ENCODE data around the gene TEDDM1. TPM values are rescaled to one million over a fixed set of nuclear protein-coding genes. Genes with fewer than 3 reads are reported as not detected.

The TEDDM1 gene
- total RNA-seq, 4 donors from 2014 or later, result not detected

DNA sequence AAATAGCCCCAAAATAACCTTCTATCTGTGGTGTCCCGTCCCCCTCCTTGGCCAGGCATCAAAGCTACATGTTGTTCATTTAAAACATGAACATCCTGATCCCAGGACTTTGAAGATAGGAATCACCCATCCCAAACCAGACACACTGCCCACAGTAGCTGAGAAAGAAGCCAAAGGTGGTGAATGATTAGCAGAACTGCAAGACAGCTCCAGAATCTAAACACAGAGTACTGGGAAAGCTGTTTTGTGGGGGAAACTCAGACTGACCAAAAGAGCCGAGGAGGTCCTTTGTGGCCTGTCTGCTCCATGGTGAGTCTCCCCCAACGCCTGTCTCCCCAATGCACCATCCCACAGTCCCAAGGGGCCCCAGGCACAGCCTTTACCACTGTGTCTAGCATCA, 7.3 kb upstream of the TEDDM1 start:
- no peak overlapping the region for H3K4me3 ChIP-seq
- intact Hi-C loops (cut with DNase I; ENCODE audit: low total_unique reads), result no loop called here
- TF ChIP-seq, protein P1, sequence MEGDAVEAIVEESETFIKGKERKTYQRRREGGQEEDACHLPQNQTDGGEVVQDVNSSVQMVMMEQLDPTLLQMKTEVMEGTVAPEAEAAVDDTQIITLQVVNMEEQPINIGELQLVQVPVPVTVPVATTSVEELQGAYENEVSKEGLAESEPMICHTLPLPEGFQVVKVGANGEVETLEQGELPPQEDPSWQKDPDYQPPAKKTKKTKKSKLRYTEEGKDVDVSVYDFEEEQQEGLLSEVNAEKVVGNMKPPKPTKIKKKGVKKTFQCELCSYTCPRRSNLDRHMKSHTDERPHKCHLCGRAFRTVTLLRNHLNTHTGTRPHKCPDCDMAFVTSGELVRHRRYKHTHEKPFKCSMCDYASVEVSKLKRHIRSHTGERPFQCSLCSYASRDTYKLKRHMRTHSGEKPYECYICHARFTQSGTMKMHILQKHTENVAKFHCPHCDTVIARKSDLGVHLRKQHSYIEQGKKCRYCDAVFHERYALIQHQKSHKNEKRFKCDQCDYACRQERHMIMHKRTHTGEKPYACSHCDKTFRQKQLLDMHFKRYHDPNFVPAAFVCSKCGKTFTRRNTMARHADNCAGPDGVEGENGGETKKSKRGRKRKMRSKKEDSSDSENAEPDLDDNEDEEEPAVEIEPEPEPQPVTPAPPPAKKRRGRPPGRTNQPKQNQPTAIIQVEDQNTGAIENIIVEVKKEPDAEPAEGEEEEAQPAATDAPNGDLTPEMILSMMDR (IDR thresholded peaks at IDR 0.05), result no peak
- no peak for TF ChIP-seq POLR2A (IDR thresholded peaks at IDR 0.05)

DNA sequence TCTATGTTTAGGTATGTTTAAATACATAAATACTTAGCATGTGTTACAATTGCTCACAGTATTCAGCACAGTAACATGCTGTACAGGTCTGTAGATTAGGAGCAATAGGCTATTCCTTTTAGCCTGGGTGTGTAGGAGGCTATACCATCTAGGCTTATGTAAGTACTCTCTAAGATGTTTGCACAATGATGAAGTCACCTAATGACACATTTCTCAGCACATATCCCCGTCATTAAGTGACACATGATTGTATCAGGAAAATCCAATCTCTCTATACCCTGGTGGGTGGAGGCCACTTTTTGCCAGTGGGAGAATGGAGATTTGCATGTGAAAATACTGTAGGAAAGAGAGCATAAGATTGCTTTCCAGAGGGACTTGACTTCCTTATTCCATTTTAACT, 5.5 kb upstream of the TEDDM1 start:
- Histone ChIP-seq H3K9me3 (no peaks in the 10 kb centered on the region), H3K27ac (no peak overlapping the region), H3K36me3 (no peaks in the 10 kb centered on the region), H3K4me3 (no peak overlapping the region), H3K4me1 (no peaks in the 10 kb centered on the region), H3K27me3 (peaks cover 0 to 2% of the 10 kb centered on the region in 2 donors)
- TF ChIP-seq POLR2A (IDR thresholded peaks at IDR 0.05), result no peak
- TF ChIP-seq, protein P1 (IDR thresholded peaks at IDR 0.05), result no peak
- intact Hi-C loops (cut with DNase I; ENCODE audit: low total_unique reads), result no loop called here
- no peak for DNase-seq

More for the DNA sequence above, 7.3 kb upstream of the TEDDM1 start:
- H3K9me3 ChIP-seq, result no peaks in the 10 kb centered on the region
- H3K36me3 ChIP-seq, result no peaks in the 10 kb centered on the region
- no peak for DNase-seq
- H3K4me1 ChIP-seq, result no peaks in the 10 kb centered on the region
- no peak overlapping the region for H3K27ac ChIP-seq
- H3K27me3 ChIP-seq, result peaks cover 0 to 2% of the 10 kb centered on the region in 2 donors

DNA sequence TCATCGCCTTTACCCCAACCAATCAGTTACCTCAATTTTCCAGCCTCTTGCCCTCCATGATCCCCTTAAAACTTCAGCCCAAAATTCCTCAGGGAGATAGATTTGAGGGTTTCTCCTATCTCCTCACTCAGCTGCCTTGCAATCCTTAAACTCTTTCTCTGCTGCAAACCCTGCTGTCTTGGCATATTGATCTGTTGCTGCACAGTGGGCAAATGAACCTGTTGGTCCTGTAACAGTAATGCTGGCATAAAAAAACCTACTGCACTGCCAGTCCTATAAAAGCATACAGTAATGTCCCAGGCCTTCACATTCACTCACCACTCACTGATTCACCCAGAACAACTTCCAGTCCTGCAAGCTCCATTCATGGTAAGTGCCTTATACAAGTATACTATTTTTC, 5.1 kb upstream of the TEDDM1 start:
- Histone ChIP-seq H3K4me1 (no peaks in the 10 kb centered on the region), H3K27me3 (peaks cover 0 to 2% of the 10 kb centered on the region in 2 donors), H3K9me3 (no peaks in the 10 kb centered on the region), H3K27ac (no peak overlapping the region), H3K4me3 (no peak overlapping the region), H3K36me3 (no peaks in the 10 kb centered on the region)
- DNase-seq, result no peak
- intact Hi-C loops (cut with DNase I; ENCODE audit: low total_unique reads), result no loop called here
- no peak for TF ChIP-seq POLR2A (IDR thresholded peaks at IDR 0.05)
- TF ChIP-seq, protein P1 (IDR thresholded peaks at IDR 0.05), result no peak

DNA sequence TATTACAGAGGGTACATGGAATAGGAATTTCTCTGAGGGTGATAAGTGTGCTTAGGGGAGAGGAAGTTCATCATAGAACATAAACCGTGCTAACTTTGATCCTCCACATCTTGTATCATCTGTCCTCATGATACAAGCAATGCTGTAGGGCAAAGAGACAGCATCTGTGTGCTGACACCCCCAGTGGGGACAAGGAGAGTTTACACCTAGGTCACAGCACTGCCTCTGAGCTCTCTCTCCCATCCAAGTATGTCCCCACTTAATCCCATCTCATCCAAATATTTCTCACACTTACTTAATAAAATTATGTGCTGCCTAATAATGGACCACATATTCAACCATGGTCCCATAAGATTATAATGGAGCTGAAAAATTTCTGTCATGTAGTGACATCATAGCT, 4.3 kb upstream of the TEDDM1 start:
- Histone ChIP-seq H3K27ac (no peak overlapping the region), H3K4me1 (no peaks in the 10 kb centered on the region), H3K9me3 (no peaks in the 10 kb centered on the region), H3K4me3 (no peak overlapping the region), H3K36me3 (no peaks in the 10 kb centered on the region), H3K27me3 (peaks cover 0 to 2% of the 10 kb centered on the region in 2 donors)
- intact Hi-C loops (cut with DNase I; ENCODE audit: low total_unique reads), result no loop called here
- no peak for TF ChIP-seq POLR2A (IDR thresholded peaks at IDR 0.05)
- TF ChIP-seq, protein P1 (IDR thresholded peaks at IDR 0.05), result no peak
- no peak for DNase-seq

DNA sequence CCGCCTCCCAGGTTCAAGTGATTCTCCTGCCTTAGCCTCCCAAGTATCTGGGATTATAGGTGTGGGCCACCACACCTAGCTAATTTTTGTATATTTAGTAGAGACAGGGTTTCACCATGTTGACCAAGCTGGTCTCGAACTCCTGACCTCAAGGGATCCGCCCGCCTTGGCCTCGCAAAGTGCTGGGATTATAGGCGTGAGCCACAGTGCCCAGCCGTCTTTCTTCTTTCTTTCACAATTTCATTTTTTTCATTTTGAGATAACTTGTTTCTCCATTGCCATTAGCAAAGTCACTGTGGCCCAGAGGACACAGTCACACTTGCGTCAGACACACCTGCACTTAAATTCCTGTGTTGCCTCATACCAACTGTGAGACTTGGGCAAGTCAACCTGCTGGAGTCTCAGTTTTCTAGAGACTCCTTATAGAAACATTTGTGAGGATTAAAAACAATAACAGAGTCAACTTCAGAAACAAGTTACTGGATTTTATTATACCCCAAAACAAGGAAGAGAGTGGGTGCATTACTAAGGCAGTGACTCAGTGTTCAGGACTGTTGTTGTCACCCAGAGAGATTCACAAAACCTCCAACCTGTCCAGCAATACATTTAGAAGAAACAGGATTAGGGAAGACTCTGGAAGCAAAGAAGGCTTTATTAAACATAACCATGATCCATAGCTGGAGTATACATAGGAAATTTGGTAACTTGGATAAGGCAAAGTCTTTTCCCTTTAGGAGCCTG, 2.6 kb downstream of the TEDDM1 start:
- Histone ChIP-seq H3K4me3 (no peak overlapping the region), H3K27ac (peak overlapping the region; percentile 78 to 98), H3K4me1 (peaks cover 0 to 8% of the 10 kb centered on the region in 2 donors), H3K36me3 (no peaks in the 10 kb centered on the region), H3K9me3 (no peaks in the 10 kb centered on the region), H3K27me3 (no peaks in the 10 kb centered on the region)
- no peak for DNase-seq
- TF ChIP-seq, protein P1 (IDR thresholded peaks at IDR 0.05), result no peak
- TF ChIP-seq POLR2A (IDR thresholded peaks at IDR 0.05), result no peak
- intact Hi-C loops (cut with DNase I; ENCODE audit: low total_unique reads), result loop anchor here (2.0 kb wide), 1 partner anchor 313 kb away; no protein-coding TSS in a partner anchor
